Lower lobe of right lung (tissue), 2 donors: ENCODE results near the gene STK11. TPM values are rescaled to one million over a fixed set of nuclear protein-coding genes. Genes with fewer than 3 reads are reported as not detected.

ENCODE experiments used
- ATAC-seq, 2 donors: fragments of 200-7000 bp; cut with Tn5 transposase; one replicate each; pipeline ENCODE4 v1.9.1; 2020 to 2022; ENCODE audit warnings: mild to moderate bottlenecking in 2 of 2, moderate library complexity in 2 of 2
- DNase-seq: peaks from one replicate; pipeline ENCODE4 v3.0.0-alpha.2; 2020
- H3K27ac ChIP-seq: fragments of 200-600 bp; one replicate; pipeline ENCODE4 v1.8.0; 2022
- H3K27me3 ChIP-seq: fragments of 200-600 bp; one replicate; pipeline ENCODE4 v1.8.0; 2022; ENCODE audit warnings: low read depth
- H3K36me3 ChIP-seq: fragments of 200-600 bp; one replicate; pipeline ENCODE4 v1.8.0; 2022; ENCODE audit warnings: mild to moderate bottlenecking
- H3K4me1 ChIP-seq: fragments of 200-600 bp; one replicate; pipeline ENCODE4 v1.8.0; 2022
- H3K4me3 ChIP-seq: fragments of 200-600 bp; one replicate; pipeline ENCODE4 v1.8.0; 2022; ENCODE audit warnings: mild to moderate bottlenecking
- H3K9me3 ChIP-seq: fragments of 200-600 bp; one replicate; pipeline ENCODE4 v1.8.0; 2022
- intact Hi-C: fragments of 100-400 bp; cut with DNase I; formaldehyde crosslinking; loops from one replicate; pipeline ENCODE4 v1.11.0; 2022
- total RNA-seq: library from RNA; stranded (reverse); fragmentation: NEBNext Ultra II Directional; extraction: Animal tissue kit (Norgen Biotek cat#: 25700); gene quantifications from one replicate; pipeline ENCODE4 v1.2.1, GENCODE V29; 2021
- TF ChIP-seq, protein P1 (sequence below): fragments of 200-600 bp; IDR thresholded peaks from one replicate; pipeline ENCODE4 v1.8.0; 2022; ENCODE audit warnings: antibody characterized with exemption, mild to moderate bottlenecking
- donor health status: DM: no; HTN: yes; CAD: no; lungs with severe emphysema.

The STK11 gene
- total RNA-seq, 1 donor from 2014 or later, result 50.5 TPM

DNA sequence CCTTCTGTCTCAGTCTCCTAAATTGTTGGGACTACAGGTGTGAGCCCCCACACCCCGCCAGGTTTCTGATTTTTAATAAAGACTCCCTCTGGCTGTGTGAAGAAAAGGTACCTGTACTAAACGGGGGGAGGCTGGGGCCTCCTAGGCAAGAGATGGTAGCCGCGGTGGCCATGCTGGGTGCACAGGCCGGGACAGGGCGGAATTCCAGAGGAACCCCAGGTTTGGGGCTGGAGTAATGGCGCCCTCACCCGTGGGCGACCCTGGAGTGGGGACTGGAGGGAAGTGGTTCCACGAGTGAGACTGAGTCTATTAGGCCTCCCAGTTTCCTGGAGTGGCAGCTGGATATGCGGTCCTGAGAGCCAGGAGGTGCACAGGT lies 33.8 kb downstream of the STK11 start:
- H3K27me3 ChIP-seq, result peaks cover 9% of the 10 kb centered on the region
- peak overlapping the region; percentile 65 for H3K27ac ChIP-seq
- DNase-seq (no peak), ATAC-seq (no peak)
- intact Hi-C loops, result no loop called here
- no peaks in the 10 kb centered on the region for H3K9me3 ChIP-seq
- peaks cover 49% of the 10 kb centered on the region for H3K4me1 ChIP-seq
- H3K36me3 ChIP-seq, result peaks cover 4% of the 10 kb centered on the region
- H3K4me3 ChIP-seq, result no peak overlapping the region
- TF ChIP-seq, protein P1, sequence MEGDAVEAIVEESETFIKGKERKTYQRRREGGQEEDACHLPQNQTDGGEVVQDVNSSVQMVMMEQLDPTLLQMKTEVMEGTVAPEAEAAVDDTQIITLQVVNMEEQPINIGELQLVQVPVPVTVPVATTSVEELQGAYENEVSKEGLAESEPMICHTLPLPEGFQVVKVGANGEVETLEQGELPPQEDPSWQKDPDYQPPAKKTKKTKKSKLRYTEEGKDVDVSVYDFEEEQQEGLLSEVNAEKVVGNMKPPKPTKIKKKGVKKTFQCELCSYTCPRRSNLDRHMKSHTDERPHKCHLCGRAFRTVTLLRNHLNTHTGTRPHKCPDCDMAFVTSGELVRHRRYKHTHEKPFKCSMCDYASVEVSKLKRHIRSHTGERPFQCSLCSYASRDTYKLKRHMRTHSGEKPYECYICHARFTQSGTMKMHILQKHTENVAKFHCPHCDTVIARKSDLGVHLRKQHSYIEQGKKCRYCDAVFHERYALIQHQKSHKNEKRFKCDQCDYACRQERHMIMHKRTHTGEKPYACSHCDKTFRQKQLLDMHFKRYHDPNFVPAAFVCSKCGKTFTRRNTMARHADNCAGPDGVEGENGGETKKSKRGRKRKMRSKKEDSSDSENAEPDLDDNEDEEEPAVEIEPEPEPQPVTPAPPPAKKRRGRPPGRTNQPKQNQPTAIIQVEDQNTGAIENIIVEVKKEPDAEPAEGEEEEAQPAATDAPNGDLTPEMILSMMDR, result no peak

DNA sequence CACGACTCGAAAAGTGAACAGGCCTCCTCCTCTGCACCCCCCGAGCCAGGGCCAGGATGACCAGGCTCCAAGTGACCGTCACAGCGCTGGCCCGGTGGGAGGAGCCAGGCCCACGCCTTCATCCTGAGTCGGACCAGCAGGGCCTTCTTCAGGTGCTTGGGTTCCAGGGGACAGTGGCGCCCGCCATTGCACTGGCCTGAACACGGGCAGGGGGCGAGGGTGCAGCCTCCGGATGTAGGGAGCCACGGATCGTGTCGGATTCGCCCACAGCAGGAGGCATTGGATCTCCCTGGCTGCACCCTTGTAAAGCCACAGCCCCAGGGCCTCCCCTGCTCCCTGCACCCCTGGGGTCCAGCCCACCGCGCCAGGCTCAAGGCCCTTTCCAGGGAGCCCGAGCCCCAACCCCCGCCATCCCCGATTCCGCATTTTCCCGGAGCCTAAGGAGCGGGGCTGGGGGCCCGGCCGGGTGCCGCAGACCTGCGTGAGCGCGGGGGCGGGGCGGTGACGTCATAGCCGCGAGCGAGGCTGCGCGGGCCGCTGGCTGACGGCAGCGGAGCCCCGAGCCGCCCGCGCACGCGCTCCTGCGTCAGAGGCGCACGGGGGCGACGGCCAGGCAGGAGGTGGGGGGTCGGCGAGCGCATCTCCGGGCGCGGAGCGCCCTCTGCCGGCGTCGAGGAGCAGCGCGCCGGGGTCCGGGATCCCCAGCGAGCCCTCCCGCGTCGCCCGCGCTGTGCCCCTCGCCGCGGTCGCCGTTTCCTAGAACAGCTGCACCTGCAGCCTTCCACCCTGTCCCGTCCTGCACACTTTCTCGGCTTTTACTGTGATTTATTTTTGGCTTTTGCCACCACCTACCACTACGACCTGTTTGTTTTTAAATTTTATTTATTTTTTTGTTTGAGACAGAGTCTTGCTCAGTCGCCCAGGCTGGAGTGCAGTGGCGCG lies 34.5 kb downstream of the STK11 start:
- Histone ChIP-seq H3K27me3 (peaks cover 9% of the 10 kb centered on the region), H3K36me3 (peaks cover 4% of the 10 kb centered on the region), H3K27ac (peak overlapping the region; percentile 65), H3K4me3 (peak overlapping the region; percentile 80), H3K4me1 (peaks cover 56% of the 10 kb centered on the region), H3K9me3 (no peaks in the 10 kb centered on the region)
- intact Hi-C loops, result no loop called here
- TF ChIP-seq, protein P1, result peak; percentile 91
- DNase-seq (peak; percentile 89), ATAC-seq (peak; percentile 60 to 77)

DNA sequence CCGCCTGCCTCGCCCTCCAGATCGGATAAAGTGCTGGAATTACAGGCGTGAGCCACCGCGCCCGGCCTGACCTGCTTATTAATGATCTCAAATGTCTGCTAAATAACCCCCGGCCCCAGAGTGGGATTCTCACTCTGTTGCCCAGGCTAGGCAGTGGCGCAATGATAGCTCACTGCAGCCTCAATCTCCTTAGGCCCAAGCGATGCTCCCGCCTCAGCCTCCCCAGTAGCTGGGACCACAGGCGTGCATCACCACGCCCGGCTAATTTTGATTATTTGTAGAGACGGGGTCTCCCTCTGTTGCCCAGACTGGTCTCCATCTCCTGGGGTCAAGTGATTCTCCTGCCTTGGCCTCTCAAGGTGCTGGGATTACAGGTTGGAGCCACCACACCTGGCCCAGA lies 35.3 kb downstream of the STK11 start:
- intact Hi-C loops, result no loop called here
- H3K36me3 ChIP-seq, result peaks cover 4% of the 10 kb centered on the region
- peak overlapping the region; percentile 91 for H3K27ac ChIP-seq
- H3K9me3 ChIP-seq, result no peaks in the 10 kb centered on the region
- TF ChIP-seq, protein P1, result no peak
- H3K4me3 ChIP-seq, result peak overlapping the region; percentile 80
- peaks cover 9% of the 10 kb centered on the region for H3K27me3 ChIP-seq
- peaks cover 64% of the 10 kb centered on the region for H3K4me1 ChIP-seq
- no peak for ATAC-seq
- no peak for DNase-seq

DNA sequence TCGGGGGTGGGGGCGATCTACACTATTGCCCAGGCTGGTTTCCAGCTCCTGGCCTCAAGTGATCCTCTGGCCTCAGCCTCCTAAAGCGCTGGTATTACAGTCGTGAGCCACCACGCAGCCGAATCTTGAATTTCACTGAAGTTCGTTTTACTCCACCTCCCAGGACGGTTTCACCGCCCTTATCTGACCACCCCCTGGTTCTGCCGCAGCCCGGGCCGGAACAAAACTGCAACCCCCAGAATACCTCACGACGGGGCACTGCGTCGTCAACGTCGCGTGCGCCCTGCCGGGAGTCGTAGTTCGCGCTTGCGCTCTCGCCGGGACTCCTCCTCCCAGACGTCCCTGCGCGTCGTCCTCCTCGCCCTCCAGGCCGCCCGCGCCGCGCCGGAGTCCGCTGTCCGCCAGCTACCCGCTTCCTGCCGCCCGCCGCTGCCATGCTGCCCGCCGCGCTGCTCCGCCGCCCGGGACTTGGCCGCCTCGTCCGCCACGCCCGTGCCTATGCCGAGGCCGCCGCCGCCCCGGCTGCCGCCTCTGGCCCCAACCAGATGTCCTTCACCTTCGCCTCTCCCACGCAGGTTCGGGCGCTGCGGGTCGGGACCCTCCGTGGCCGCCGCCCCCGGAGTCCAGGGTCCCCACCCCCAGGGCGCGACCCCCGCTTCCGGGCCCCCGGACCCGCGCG lies 36.0 kb downstream of the STK11 start, which contains the start of gene ATP5F1D:
Gene ATP5F1D, plus strand, starts transcription at position 335 of the 679 bp plus-strand sequence. Its CDS starts 100 bp downstream, at position 435.
- peak; percentile 96 for DNase-seq
- H3K4me1 ChIP-seq, result peaks cover 67% of the 10 kb centered on the region
- peak; percentile 79 to 82 for ATAC-seq

More for the DNA sequence above, 36.0 kb downstream of the STK11 start, which contains the start of gene ATP5F1D:
- Histone ChIP-seq H3K36me3 (peaks cover 4% of the 10 kb centered on the region), H3K9me3 (no peaks in the 10 kb centered on the region), H3K27ac (peak within 1 kb of the TSS; percentile 91), H3K27me3 (peaks cover 4% of the 10 kb centered on the region), H3K4me3 (peak within 1 kb of the TSS; percentile 80)
- intact Hi-C loops, result no loop called here
- TF ChIP-seq, protein P1, result no peak
